ENCODE data around the gene PUDP.
A peak's percentile ranks its signal among the peaks of the same experiment; 100 is the strongest.

The PUDP gene

DNA sequence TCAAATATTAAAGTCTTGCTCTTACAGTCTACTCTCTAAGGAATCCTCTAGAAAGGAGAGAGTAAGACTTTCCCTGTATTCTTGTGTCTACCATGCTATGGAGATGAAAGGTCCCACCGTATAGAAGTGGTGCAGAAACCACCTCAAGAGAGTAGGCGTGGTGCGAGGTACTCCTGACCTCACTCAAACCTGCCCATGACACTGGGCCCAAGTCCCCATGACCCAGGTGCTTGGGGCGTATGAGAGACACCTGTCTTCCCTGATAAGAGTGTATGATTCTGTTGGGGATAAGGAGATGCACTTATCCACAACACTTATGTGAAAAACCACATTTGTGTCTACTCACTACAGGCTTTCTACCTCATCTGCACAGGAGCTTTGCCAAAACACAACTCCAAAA lies 55.4 kb downstream of the PUDP start:
- TF ChIP-seq Cebpa-rat (IDR thresholded peaks at IDR 0.05) = no peak
- Histone ChIP-seq H3K36me3 (peaks cover 31 to 46% (median 43%) of the 10 kb centered on the region in 11 experiments), H3K9ac (no peak overlapping the region), H3K27ac (no peak overlapping the region), H4K20me1 (peaks cover 0 to 4% (median 0%) of the 10 kb centered on the region in 11 experiments; a peak in 1 of 22 replicates), H3K4me2 (no peak overlapping the region), H3K27me3 (no peaks in the 10 kb centered on the region), H3K4me3 (no peak overlapping the region), H3K9me3 (replicated peaks in 1 of 11) (peaks cover 0 to 27% (median 15%) of the 10 kb centered on the region in 11 experiments; a peak in 16 of 22 replicates), H3K4me1 (peaks cover 33 to 57% (median 47%) of the 10 kb centered on the region in 10 experiments)

DNA sequence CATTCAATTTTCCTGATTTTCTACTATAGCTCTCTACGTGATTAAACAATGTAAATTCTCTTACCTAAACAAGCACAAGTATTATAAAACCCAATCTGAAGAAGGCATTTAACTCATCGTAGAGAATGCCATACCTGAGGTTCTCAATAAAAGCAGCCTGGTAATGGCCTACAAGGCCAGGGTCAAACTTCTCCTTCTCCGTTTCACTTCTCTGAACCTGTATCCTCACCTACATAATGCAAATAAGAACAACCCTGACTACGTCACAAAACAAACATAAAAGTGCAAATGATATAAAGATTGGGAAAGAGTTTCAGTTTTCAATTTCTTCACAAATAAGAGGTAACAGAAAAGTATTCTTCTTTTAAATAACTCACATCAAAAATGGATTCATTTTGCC lies 56.0 kb downstream of the PUDP start:
- no peak overlapping the region for H3K9ac ChIP-seq
- peaks cover 0 to 4% (median 0%) of the 10 kb centered on the region in 11 experiments; a peak in 1 of 22 replicates for H4K20me1 ChIP-seq
- H3K4me3 ChIP-seq = no peak overlapping the region
- H3K36me3 ChIP-seq = peaks cover 25 to 40% (median 37%) of the 10 kb centered on the region in 11 experiments
- H3K4me1 ChIP-seq = peaks cover 40 to 63% (median 53%) of the 10 kb centered on the region in 10 experiments
- H3K4me2 ChIP-seq = no peak overlapping the region
- no peak for TF ChIP-seq Cebpa-rat (IDR thresholded peaks at IDR 0.05)
- H3K27ac ChIP-seq = no peak overlapping the region
- no peaks in the 10 kb centered on the region for H3K27me3 ChIP-seq
- H3K9me3 ChIP-seq (replicated peaks in 1 of 11) = peaks cover 0 to 27% (median 15%) of the 10 kb centered on the region in 11 experiments; a peak in 16 of 22 replicates

DNA sequence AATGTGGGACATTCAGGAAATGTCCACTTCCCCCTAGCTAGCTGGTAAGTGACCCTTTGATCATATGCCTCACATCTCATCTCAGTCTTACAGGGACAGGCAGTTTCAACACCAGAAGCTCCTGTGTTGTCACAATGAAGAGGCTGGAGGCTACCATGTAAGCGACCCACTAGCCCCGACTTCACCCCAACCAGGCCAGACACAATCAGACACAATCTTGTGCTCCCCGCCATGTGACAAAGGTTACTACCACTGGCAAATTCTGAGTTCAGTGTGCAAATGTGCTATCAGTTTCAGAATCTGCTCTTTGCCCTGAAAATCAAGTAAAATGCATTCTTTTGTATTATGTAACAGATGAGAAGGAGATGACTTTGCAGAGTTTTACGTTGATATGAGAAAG lies 57.3 kb downstream of the PUDP start:
- Histone ChIP-seq H3K36me3 (peaks cover 14 to 27% (median 24%) of the 10 kb centered on the region in 11 experiments; a peak in 21 of 22 replicates), H3K4me2 (peak overlapping the region; percentile 22 to 70 (median 53); a peak in 21 of 22 replicates), H3K4me3 (no peak overlapping the region), H3K27me3 (no peaks in the 10 kb centered on the region), H4K20me1 (peaks cover 0 to 4% (median 0%) of the 10 kb centered on the region in 11 experiments; a peak in 2 of 22 replicates), H3K9me3 (replicated peaks in 1 of 11) (peaks cover 0 to 22% (median 13%) of the 10 kb centered on the region in 11 experiments; a peak in 16 of 22 replicates), H3K27ac (peak overlapping the region in 9 of 11 experiments; percentile 12 to 60 (median 33); a peak in 12 of 22 replicates), H3K4me1 (peaks cover 52 to 76% (median 66%) of the 10 kb centered on the region in 10 experiments), H3K9ac (no peak overlapping the region)
- no peak for TF ChIP-seq Cebpa-rat (IDR thresholded peaks at IDR 0.05)

DNA sequence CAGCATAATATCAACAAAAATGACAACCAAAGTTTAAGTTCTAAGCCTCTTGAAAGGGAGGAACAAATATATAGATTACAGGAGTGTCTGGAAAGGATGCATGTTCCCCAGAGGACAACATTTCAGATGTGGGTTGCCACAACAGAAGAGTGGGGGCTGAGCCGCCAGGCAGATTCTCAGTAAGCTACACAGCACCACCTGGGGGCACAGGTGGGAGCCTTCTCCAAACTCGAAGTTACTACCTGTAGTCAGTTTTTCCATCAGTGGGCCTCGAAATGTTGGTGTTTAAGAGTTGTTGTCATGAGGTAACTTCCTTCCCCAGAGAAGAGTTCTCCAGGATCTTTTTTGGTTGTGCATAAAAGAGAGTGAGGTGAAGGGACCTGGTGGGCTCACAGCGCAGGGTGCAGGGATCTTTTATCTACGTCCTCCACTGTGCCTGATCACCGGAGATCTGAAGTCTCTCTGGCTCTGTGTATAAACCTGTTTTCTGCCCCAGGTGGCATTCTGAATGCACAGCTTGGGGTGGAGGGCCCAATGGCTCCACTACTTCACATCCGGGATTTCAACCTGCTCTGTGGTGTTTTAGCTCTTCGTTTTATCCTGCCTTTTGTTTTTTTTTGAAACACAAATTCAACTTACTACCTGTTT lies 58.9 kb downstream of the PUDP start:
- Histone ChIP-seq H3K9ac (peak overlapping the region in 7 of 11 experiments; percentile 18 to 48 (median 31); a peak in 8 of 22 replicates), H4K20me1 (peaks cover 0 to 4% (median 0%) of the 10 kb centered on the region in 11 experiments; a peak in 2 of 22 replicates), H3K9me3 (replicated peaks in 1 of 11) (peaks cover 0 to 8% (median 0%) of the 10 kb centered on the region in 11 experiments; a peak in 1 of 22 replicates), H3K4me1 (peaks cover 68 to 91% (median 81%) of the 10 kb centered on the region in 10 experiments), H3K4me3 (no peak overlapping the region), H3K27ac (peak overlapping the region in 8 of 11 experiments; percentile 1 to 97 (median 88); a peak in 15 of 22 replicates), H3K27me3 (no peaks in the 10 kb centered on the region), H3K4me2 (peak overlapping the region; percentile 63 to 98 (median 94)), H3K36me3 (peaks cover 0 to 16% (median 10%) of the 10 kb centered on the region in 11 experiments; a peak in 17 of 22 replicates)
- TF ChIP-seq Cebpa-rat (IDR thresholded peaks at IDR 0.05) = no peak

DNA sequence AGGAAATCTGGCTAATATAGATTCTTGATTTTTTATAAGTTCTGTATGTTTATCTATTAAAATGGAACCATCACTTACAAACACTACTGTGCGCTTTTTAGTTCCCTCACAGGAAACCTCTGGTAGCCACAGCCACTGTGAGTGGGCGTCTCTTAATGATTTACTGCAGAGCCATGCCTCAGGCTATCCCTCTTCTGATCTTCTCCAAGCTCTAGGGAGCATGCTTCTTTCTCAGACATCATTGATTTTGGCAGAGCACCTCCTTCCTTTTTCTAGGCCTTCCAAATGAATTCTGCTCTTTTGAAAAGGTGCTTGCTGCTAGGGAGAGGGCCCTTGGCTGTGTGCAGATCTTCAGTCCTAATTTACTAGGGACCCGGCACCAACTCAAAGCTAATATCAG lies 61.6 kb downstream of the PUDP start:
- H3K4me1 ChIP-seq = peaks cover 91 to 100% (median 97%) of the 10 kb centered on the region in 10 experiments
- H3K4me2 ChIP-seq = peak overlapping the region; percentile 90 to 98 (median 94)

DNA sequence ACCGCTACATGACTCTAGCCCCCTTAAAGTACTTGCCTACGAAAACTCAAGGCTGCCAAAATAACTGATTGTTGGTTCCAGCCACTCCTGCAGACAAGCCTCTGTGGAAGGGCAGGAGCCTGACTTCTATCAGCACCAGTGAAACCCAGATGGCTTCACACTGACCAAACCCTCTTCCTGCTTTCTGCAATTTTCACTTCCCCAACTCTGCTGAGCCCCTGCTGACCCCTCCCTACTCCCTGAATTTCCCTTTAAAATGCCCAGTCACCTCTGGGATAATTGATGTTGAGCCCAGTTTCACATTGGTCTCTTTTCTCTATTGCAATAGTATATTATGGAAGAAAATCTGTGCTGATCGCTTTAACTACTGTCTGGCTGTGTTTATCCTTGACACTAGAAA lies 62.1 kb downstream of the PUDP start:
- no peaks in the 10 kb centered on the region; a peak in 1 of 22 replicates for H3K9me3 ChIP-seq (replicated peaks in 1 of 11)
- H3K4me1 ChIP-seq = peaks cover 90 to 100% (median 97%) of the 10 kb centered on the region in 10 experiments
- peak overlapping the region in 7 of 10 experiments; percentile 0 to 34 (median 30); a peak in 10 of 20 replicates for H3K4me3 ChIP-seq
- no peaks in the 10 kb centered on the region; a peak in 1 of 22 replicates for H4K20me1 ChIP-seq
- peak overlapping the region in 9 of 11 experiments; percentile 53 to 83 (median 76); a peak in 19 of 22 replicates for H3K9ac ChIP-seq
- H3K27me3 ChIP-seq = no peaks in the 10 kb centered on the region
- H3K27ac ChIP-seq = peak overlapping the region in 10 of 11 experiments; percentile 83 to 97 (median 92); a peak in 20 of 22 replicates
- H3K36me3 ChIP-seq = peaks cover 0 to 20% (median 0%) of the 10 kb centered on the region in 11 experiments; a peak in 8 of 22 replicates
- no peak for TF ChIP-seq Cebpa-rat (IDR thresholded peaks at IDR 0.05)
- peak overlapping the region; percentile 90 to 98 (median 94) for H3K4me2 ChIP-seq

More for the DNA sequence above, 61.6 kb downstream of the PUDP start:
- Histone ChIP-seq H3K27ac (peak overlapping the region in 10 of 11 experiments; percentile 83 to 97 (median 92); a peak in 20 of 22 replicates), H3K9ac (peak overlapping the region in 9 of 11 experiments; percentile 53 to 83 (median 74); a peak in 17 of 22 replicates), H3K36me3 (peaks cover 0 to 19% (median 0%) of the 10 kb centered on the region in 11 experiments; a peak in 8 of 22 replicates), H3K9me3 (replicated peaks in 1 of 11) (no peaks in the 10 kb centered on the region), H3K27me3 (no peaks in the 10 kb centered on the region), H4K20me1 (no peaks in the 10 kb centered on the region; a peak in 1 of 22 replicates), H3K4me3 (peak overlapping the region in 2 of 10 experiments; percentile 15 to 25; a peak in 2 of 20 replicates)
- TF ChIP-seq Cebpa-rat (IDR thresholded peaks at IDR 0.05) = no peak

DNA sequence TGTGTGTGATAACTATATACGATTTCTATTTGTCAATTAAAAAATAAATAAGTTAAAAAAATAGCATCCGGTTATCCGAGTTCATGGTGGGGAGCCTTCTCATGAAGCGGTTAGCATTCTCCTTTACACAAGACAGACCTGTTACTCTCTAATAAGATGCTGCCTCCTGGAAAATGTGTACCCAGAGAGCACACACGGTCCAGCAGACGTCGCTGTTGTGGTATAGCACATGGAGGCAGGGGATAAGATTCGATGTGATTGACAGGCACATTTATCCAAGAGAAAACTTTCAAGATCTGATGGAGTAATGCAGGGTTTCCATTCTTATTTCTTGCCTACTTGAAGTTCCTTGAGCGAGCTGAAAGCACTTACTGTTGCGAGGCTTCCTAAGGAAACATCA lies 63.1 kb downstream of the PUDP start:
- Histone ChIP-seq H4K20me1 (no peaks in the 10 kb centered on the region; a peak in 1 of 22 replicates), H3K9me3 (replicated peaks in 1 of 11) (no peaks in the 10 kb centered on the region; a peak in 2 of 22 replicates), H3K27ac (peak overlapping the region in 10 of 11 experiments; percentile 83 to 97 (median 92); a peak in 20 of 22 replicates), H3K36me3 (peaks cover 0 to 20% (median 4%) of the 10 kb centered on the region in 11 experiments; a peak in 8 of 22 replicates), H3K9ac (peak overlapping the region in 9 of 11 experiments; percentile 70 to 83 (median 76); a peak in 17 of 22 replicates), H3K4me3 (peak overlapping the region in 3 of 10 experiments; percentile 14 to 34 (median 19); a peak in 1 of 20 replicates), H3K4me2 (peak overlapping the region; percentile 90 to 98 (median 94)), H3K4me1 (peaks cover 90 to 100% (median 96%) of the 10 kb centered on the region in 10 experiments), H3K27me3 (no peaks in the 10 kb centered on the region)
- no peak for TF ChIP-seq Cebpa-rat (IDR thresholded peaks at IDR 0.05)

DNA sequence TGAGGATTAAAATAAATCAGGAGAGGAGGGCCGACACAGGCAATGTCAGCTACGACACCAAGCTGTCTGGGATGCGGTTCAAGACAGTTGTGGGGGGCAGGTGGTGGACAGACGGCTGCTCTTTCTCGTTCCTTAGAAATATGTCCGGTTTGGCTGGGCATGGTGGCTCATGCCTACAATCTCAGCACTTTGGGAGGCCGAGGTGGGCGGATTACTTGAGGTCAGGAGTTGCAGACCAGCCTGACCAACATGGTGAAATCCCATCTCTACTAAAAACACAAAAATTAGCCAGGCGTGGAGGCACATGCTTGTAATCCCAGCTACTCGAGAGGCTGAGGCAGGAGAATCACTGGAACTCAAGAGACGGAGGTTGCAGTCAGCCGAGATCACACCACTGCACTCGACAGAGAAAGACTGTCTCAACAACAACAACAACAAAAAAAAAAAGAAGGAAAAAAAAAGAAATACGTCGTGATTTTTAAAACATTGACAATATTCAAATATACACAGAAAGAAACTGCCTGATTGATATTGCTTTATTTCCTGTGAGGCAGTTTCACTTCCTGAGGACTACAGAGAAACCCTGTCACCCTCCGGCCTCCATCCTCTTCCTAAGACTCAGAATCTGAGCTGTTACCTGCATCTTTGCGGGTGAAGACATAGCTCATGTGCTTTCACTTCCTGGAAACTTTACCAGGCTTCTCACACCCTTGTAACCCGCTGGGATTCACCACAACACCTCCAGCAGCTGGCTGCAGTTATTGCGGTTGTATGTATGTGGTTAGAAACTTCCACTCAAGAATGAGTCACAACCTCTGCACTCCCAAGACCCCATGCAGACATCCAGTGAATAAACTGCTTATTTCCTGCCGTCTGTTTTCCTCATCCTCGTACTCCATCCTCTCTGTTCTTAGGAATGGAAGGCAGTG lies 64.2 kb downstream of the PUDP start:
- Histone ChIP-seq H3K27ac (peak overlapping the region; percentile 71 to 97 (median 92)), H3K4me1 (peaks cover 80 to 98% (median 86%) of the 10 kb centered on the region in 10 experiments), H3K36me3 (peaks cover 0 to 21% (median 6%) of the 10 kb centered on the region in 11 experiments; a peak in 9 of 22 replicates), H3K4me2 (peak overlapping the region; percentile 90 to 98 (median 94)), H3K27me3 (no peaks in the 10 kb centered on the region), H3K4me3 (peak overlapping the region; percentile 6 to 60 (median 37); a peak in 15 of 20 replicates), H3K9me3 (replicated peaks in 1 of 11) (peaks cover 0 to 6% (median 2%) of the 10 kb centered on the region in 11 experiments; a peak in 10 of 22 replicates), H3K9ac (peak overlapping the region; percentile 67 to 83 (median 76); a peak in 21 of 22 replicates), H4K20me1 (no peaks in the 10 kb centered on the region; a peak in 1 of 22 replicates)
- TF ChIP-seq Cebpa-rat (IDR thresholded peaks at IDR 0.05) = peak in 8 of 11 experiments; percentile 4 to 67 (median 46); a peak in 10 of 22 replicates
